GM12878 (cell line): ENCODE data around the gene OVCA2. TPM values are rescaled to one million over a fixed set of nuclear protein-coding genes. Genes with fewer than 3 reads are reported as not detected.

Experiments
- ATAC-seq: fragments of 200-7000 bp; cut with Tn5 transposase; 3 replicates; pipeline ENCODE4 v1.9.1; 2020; ENCODE audit warnings: mild to moderate bottlenecking, moderate library complexity
- BruUV-seq: library from RNA; stranded (reverse); fragments of 400-500 nt; replicated peaks from 2 replicates; lab custom pipeline; 2021; lab: Mats Ljungman, UMichigan
- CTCF ChIA-PET: fragments of 300-600 bp; sonication (Branson Sonifier 250); formaldehyde crosslinking; extraction: SDS; loops from one replicate; lab custom pipeline; 2021; ENCODE audit warnings: inconsistent platforms; lab: Yijun Ruan, JAX
- POLR2A ChIA-PET: fragments of 350-600 bp; formaldehyde crosslinking; extraction: SDS; loops from one replicate; lab custom pipeline; 2021; ENCODE audit warnings: inconsistent platforms; lab: Charles Lee
- RAD21 ChIA-PET: fragments of 300-600 bp; sonication (Branson Sonifier 250); formaldehyde crosslinking; loops from one replicate; lab custom pipeline; 2023; ENCODE audit warnings: antibody characterized with exemption; ENCODE audit not compliant: unreplicated experiment; lab: Charles Lee
- SMC1A ChIA-PET: fragments of 300-600 bp; sonication (Branson Sonifier 250); formaldehyde crosslinking; loops from one replicate; lab custom pipeline; 2023; ENCODE audit not compliant: unreplicated experiment, uncharacterized antibody; lab: Charles Lee
- DNase-seq: peaks from one replicate; pipeline ENCODE4 v3.0.0-alpha.2; 2011; ENCODE audit warnings: low read depth, low spot score
- FAIRE-seq: peaks from 3 replicates; lab custom pipeline; 2011; peaks lifted over from hg19 to GRCh38; lab: Jason Lieb, UNC
- H2AFZ ChIP-seq: 2 replicates; pipeline ENCODE4 v1.6.0; 2011; ENCODE audit warnings: low read depth, low read length, control low read depth; ENCODE audit not compliant: control insufficient read depth
- H3K27ac ChIP-seq: 2 replicates; pipeline ENCODE4 v1.5.1; 2011; ENCODE audit warnings: control low read depth; ENCODE audit not compliant: control insufficient read depth, insufficient read depth
- H3K27me3 ChIP-seq, 2 experiments: replicated peaks in 1 of 2; 2 replicates each; pipeline versions ENCODE4 v1.6.0 to v1.6.1; 2011; ENCODE audit warnings: low read length in 1 of 2; ENCODE audit not compliant: control insufficient read depth in 2 of 2, insufficient read depth in 2 of 2
- H3K36me3 ChIP-seq, 2 experiments: 2 replicates each; pipeline ENCODE4 v1.5.1; 2011; ENCODE audit warnings: low read length in 1 of 2; ENCODE audit not compliant: control insufficient read depth in 2 of 2, insufficient read depth in 2 of 2
- H3K4me1 ChIP-seq: 2 replicates; pipeline ENCODE4 v1.6.1; 2011; ENCODE audit warnings: mild to moderate bottlenecking, low read length, moderate library complexity, mixed read lengths; ENCODE audit not compliant: control insufficient read depth, insufficient read depth
- H3K4me2 ChIP-seq: 2 replicates; pipeline ENCODE4 v1.6.0; 2011; ENCODE audit warnings: control low read depth; ENCODE audit not compliant: control insufficient read depth, insufficient read depth
- H3K4me3 ChIP-seq: fragments of 200-600 bp; sonication (generic); 2 replicates; pipeline ENCODE4 v1.5.1; 2016
- H3K79me2 ChIP-seq: 2 replicates; pipeline ENCODE4 v1.6.0; 2011; ENCODE audit warnings: low read length; ENCODE audit not compliant: control insufficient read depth, insufficient read depth
- H3K9ac ChIP-seq: 2 replicates; pipeline ENCODE4 v1.8.0; 2011; ENCODE audit warnings: low read length, control low read depth, mixed read lengths; ENCODE audit not compliant: control insufficient read depth, insufficient read depth
- H3K9me3 ChIP-seq: replicated peaks from 3 replicates; pipeline ENCODE4 v1.5.1; 2011; ENCODE audit warnings: mild to moderate bottlenecking, low read length; ENCODE audit not compliant: control insufficient read depth, insufficient read depth
- H4K20me1 ChIP-seq: 2 replicates; pipeline ENCODE4 v1.6.0; 2011; ENCODE audit not compliant: control insufficient read depth, insufficient read depth
- BHLHE40 ChIP-seq, 2 experiments: fragments of 450-650 bp in 1 of 2; IDR thresholded peaks; 2 replicates each; pipeline ENCODE4 v1.6.1; 2011 to 2017; ENCODE audit warnings: low read depth in 2 of 2, borderline replicate concordance in 1 of 2, improper control_type of control experiment in 1 of 2, low read length in 1 of 2, mild to moderate bottlenecking in 1 of 2
- DPF2 ChIP-seq: fragments of 450-650 bp; IDR thresholded peaks from 2 replicates; pipeline ENCODE4 v1.6.1; 2017; ENCODE audit warnings: mild to moderate bottlenecking
- ETV6 ChIP-seq, 2 experiments: fragments of 450-650 bp in 1 of 2; IDR thresholded peaks in 1 of 2; conservative IDR thresholded peaks in 1 of 2; 2 replicates each; pipeline ENCODE4 v1.6.1; 2014; ENCODE audit warnings: antibody characterized with exemption in 1 of 2, borderline replicate concordance in 1 of 2, low read depth in 1 of 2, mild to moderate bottlenecking in 1 of 2, moderate library complexity in 1 of 2
- HDGF ChIP-seq: fragments of 450-650 bp; IDR thresholded peaks from 2 replicates; pipeline ENCODE4 v1.6.1; 2016; ENCODE audit warnings: antibody characterized with exemption
- KDM1A ChIP-seq: fragments of 200-600 bp; sonication (generic); IDR thresholded peaks from 2 replicates; pipeline ENCODE4 v1.6.1; 2016; ENCODE audit warnings: borderline replicate concordance
- NFXL1 ChIP-seq: fragments of 450-650 bp; IDR thresholded peaks from 2 replicates; pipeline ENCODE4 v1.6.1; 2017; ENCODE audit warnings: antibody characterized with exemption, mild to moderate bottlenecking, borderline replicate concordance
- NR2C2 ChIP-seq: IDR thresholded peaks from 2 replicates; pipeline ENCODE4 v1.6.1; 2011; ENCODE audit warnings: borderline replicate concordance, low read depth; ENCODE audit not compliant: control insufficient read depth, insufficient read length
- NRF1 ChIP-seq: conservative IDR thresholded peaks from 2 replicates; pipeline ENCODE4 v1.6.1; 2011; ENCODE audit warnings: mild to moderate bottlenecking, low read depth, low read length, improper control_type of control experiment
- PAX8 ChIP-seq: fragments of 450-650 bp; IDR thresholded peaks from 2 replicates; pipeline ENCODE4 v1.6.1; 2017; ENCODE audit warnings: mild to moderate bottlenecking, moderate library complexity
- PML ChIP-seq: IDR thresholded peaks from 2 replicates; pipeline ENCODE4 v1.6.1; 2012; ENCODE audit warnings: low read length, inconsistent platforms
- TARDBP ChIP-seq: IDR thresholded peaks from 2 replicates; pipeline ENCODE4 v1.6.1; 2016; ENCODE audit warnings: borderline replicate concordance
- TCF12 ChIP-seq: IDR thresholded peaks from 2 replicates; pipeline ENCODE4 v1.6.1; 2011; ENCODE audit warnings: low read depth, mild to moderate bottlenecking, low read length
- YBX1 ChIP-seq: fragments of 450-650 bp; IDR thresholded peaks from 2 replicates; pipeline ENCODE4 v1.6.1; 2016; ENCODE audit warnings: antibody characterized with exemption
- ZNF622 ChIP-seq: fragments of 450-650 bp; IDR thresholded peaks from 2 replicates; pipeline ENCODE4 v1.6.1; 2017; ENCODE audit warnings: mild to moderate bottlenecking, inconsistent platforms
- ZZZ3 ChIP-seq: IDR thresholded peaks from 2 replicates; pipeline ENCODE4 v1.6.1; 2011; ENCODE audit warnings: low read depth; ENCODE audit not compliant: control insufficient read depth, insufficient read length
- WGBS: methylation state at CpG from one replicate; pipeline ENCODE4 v1.1.6; 2016; ENCODE audit warnings: low lambda C conversion rate; ENCODE audit not compliant: insufficient replicate concordance, insufficient coverage; ENCODE audit errors: missing lambda C conversion rate; 5-methylcytosine and 5-hydroxymethylcytosine counted together
- in situ Hi-C: fragments of 300-500 bp; cut with MboI; formaldehyde crosslinking; loops from 9 replicates; pipeline ENCODE4 v1.14.3; 2018; ENCODE audit warnings: mixed read lengths
- intact Hi-C: fragments of 100-400 bp; cut with micrococcal nuclease; formaldehyde crosslinking; loops from one replicate; pipeline ENCODE4 v1.14.2; 2022; ENCODE audit not compliant: unreplicated experiment
- polyA plus RNA-seq, 11 experiments: library from polyadenylated mRNA; depleted of rRNA in 4 of 11; unstranded in 6 of 11; stranded (reverse) in 5 of 11; fragments of >200 nt; fragmentation: Nextera tagmentation in 4 of 11; fragmentation: Illumina TruSeq in 1 of 11; extraction: Ambion mirVana in 4 of 11; extraction: Trizol in 1 of 11; gene quantifications; 1 replicate in 1 of 11; 2 replicates in 10 of 11; pipeline versions ENCODE4 v1.2.1 to v1.2.3, GENCODE V29; 2011 to 2016; ENCODE audit warnings: inconsistent platforms in 2 of 11, missing spikeins in 2 of 11, low read depth in 1 of 11
- total RNA-seq, 4 experiments: library from RNA; depleted of rRNA in 3 of 4; stranded (reverse); fragments of >200 nt in 3 of 4; fragmentation: Illumina TruSeq in 1 of 4; extraction: Trizol in 1 of 4; gene quantifications; 2 replicates each; pipeline versions ENCODE4 v1.2.1 to v1.2.3, GENCODE V29; 2013 to 2021
- TF ChIP-seq, protein P1 (sequence below): IDR thresholded peaks from 2 replicates; pipeline ENCODE4 v1.6.1; 2012; ENCODE audit warnings: improper control_type of control experiment, low read depth, low read length; ENCODE audit not compliant: insufficient replicate concordance
- TF ChIP-seq, protein P2 (sequence below): fragments of 450-650 bp; IDR thresholded peaks from 2 replicates; pipeline ENCODE4 v1.6.1; 2017; ENCODE audit warnings: mild to moderate bottlenecking, moderate library complexity

Gene OVCA2
- total and polyA plus RNA-seq, 10 of the 15 experiments (the other 5 are each of a cell fraction or from before 2014, with no cell fraction given) = 6.1 to 75.3 (median 40.7) TPM

DNA sequence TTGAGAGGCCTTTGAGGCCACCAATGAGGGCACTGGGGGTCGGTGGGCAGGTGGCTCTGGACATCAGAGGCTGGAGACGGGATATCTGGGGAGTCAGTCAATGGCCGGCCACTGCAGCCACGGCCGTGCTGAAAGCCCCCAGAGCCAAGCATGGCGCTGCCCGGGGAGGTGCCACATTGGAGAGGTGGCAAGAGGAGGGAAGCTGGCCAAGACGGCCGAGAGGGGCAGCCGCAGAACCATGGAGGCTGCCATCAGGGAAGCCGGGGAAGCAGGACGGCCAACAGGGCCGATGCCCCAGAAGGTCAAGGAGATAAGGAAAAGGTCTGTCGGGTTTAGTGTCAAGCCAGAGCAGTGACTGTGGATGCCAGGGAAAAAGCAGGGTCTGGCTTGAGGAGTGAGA lies 26.5 kb upstream of the OVCA2 start:
- in situ Hi-C loops = loop anchor here (25.0 kb wide), 1 partner anchor 103 kb away; no protein-coding TSS in a partner anchor
- CTCF ChIA-PET = interaction anchor here (1.0 kb wide), 1 partner anchor 294 kb away, joined by 4 read pairs; no protein-coding TSS in a partner anchor
- no peaks in the 10 kb centered on the region for H3K36me3 ChIP-seq
- H4K20me1 ChIP-seq = no peaks in the 10 kb centered on the region
- intact Hi-C loops = no loop called here
- peaks cover 10% of the 10 kb centered on the region for H3K4me1 ChIP-seq
- no peaks in the 10 kb centered on the region for H3K79me2 ChIP-seq
- SMC1A ChIA-PET = no interaction called here
- H3K4me3 ChIP-seq = no peak overlapping the region
- POLR2A ChIA-PET = interaction anchor here (0.6 kb wide), 1 partner anchor 299 kb away, joined by 5 read pairs; no protein-coding TSS in a partner anchor
- no peak overlapping the region for H2AFZ ChIP-seq
- no peak for DNase-seq
- H3K4me2 ChIP-seq = no peak overlapping the region
- ATAC-seq = no peak
- no peak for FAIRE-seq
- peaks cover 1 to 5% of the 10 kb centered on the region in 2 experiments; a peak in 3 of 4 replicates for H3K27me3 ChIP-seq
- no peak overlapping the region for H3K27ac ChIP-seq
- H3K9me3 ChIP-seq = no peaks in the 10 kb centered on the region; the same call in 2 of the 3 replicates
- BruUV-seq = no TSS peak
- WGBS = 58% methylated on average over 14 of the region's 14 CpGs
- RAD21 ChIA-PET = no interaction called here
- no peak overlapping the region for H3K9ac ChIP-seq
- TF ChIP-seq KDM1A (no peak), ZZZ3 (no peak), YBX1 (no peak), NRF1 (no peak), DPF2 (no peak), NR2C2 (no peak), BHLHE40 (IDR thresholded peaks at IDR 0.05; ENCODE audit: borderline replicate concordance in 1 of 2, low read depth in 2 of 2, low read length in 1 of 2) (no peak), HDGF (no peak), ZNF622 (no peak), PML (no peak), ETV6 (conservative IDR thresholded peaks at IDR 0.05 in 1 of 2, IDR thresholded peaks at IDR 0.05 in 1 of 2; ENCODE audit: borderline replicate concordance in 1 of 2, low read depth in 1 of 2) (no peak), TARDBP (no peak), NFXL1 (no peak), PAX8 (no peak), TCF12 (no peak)
- TF ChIP-seq, protein P1, sequence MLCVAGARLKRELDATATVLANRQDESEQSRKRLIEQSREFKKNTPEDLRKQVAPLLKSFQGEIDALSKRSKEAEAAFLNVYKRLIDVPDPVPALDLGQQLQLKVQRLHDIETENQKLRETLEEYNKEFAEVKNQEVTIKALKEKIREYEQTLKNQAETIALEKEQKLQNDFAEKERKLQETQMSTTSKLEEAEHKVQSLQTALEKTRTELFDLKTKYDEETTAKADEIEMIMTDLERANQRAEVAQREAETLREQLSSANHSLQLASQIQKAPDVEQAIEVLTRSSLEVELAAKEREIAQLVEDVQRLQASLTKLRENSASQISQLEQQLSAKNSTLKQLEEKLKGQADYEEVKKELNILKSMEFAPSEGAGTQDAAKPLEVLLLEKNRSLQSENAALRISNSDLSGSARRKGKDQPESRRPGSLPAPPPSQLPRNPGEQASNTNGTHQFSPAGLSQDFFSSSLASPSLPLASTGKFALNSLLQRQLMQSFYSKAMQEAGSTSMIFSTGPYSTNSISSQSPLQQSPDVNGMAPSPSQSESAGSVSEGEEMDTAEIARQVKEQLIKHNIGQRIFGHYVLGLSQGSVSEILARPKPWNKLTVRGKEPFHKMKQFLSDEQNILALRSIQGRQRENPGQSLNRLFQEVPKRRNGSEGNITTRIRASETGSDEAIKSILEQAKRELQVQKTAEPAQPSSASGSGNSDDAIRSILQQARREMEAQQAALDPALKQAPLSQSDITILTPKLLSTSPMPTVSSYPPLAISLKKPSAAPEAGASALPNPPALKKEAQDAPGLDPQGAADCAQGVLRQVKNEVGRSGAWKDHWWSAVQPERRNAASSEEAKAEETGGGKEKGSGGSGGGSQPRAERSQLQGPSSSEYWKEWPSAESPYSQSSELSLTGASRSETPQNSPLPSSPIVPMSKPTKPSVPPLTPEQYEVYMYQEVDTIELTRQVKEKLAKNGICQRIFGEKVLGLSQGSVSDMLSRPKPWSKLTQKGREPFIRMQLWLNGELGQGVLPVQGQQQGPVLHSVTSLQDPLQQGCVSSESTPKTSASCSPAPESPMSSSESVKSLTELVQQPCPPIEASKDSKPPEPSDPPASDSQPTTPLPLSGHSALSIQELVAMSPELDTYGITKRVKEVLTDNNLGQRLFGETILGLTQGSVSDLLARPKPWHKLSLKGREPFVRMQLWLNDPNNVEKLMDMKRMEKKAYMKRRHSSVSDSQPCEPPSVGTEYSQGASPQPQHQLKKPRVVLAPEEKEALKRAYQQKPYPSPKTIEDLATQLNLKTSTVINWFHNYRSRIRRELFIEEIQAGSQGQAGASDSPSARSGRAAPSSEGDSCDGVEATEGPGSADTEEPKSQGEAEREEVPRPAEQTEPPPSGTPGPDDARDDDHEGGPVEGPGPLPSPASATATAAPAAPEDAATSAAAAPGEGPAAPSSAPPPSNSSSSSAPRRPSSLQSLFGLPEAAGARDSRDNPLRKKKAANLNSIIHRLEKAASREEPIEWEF = no peak
- TF ChIP-seq, protein P2, sequence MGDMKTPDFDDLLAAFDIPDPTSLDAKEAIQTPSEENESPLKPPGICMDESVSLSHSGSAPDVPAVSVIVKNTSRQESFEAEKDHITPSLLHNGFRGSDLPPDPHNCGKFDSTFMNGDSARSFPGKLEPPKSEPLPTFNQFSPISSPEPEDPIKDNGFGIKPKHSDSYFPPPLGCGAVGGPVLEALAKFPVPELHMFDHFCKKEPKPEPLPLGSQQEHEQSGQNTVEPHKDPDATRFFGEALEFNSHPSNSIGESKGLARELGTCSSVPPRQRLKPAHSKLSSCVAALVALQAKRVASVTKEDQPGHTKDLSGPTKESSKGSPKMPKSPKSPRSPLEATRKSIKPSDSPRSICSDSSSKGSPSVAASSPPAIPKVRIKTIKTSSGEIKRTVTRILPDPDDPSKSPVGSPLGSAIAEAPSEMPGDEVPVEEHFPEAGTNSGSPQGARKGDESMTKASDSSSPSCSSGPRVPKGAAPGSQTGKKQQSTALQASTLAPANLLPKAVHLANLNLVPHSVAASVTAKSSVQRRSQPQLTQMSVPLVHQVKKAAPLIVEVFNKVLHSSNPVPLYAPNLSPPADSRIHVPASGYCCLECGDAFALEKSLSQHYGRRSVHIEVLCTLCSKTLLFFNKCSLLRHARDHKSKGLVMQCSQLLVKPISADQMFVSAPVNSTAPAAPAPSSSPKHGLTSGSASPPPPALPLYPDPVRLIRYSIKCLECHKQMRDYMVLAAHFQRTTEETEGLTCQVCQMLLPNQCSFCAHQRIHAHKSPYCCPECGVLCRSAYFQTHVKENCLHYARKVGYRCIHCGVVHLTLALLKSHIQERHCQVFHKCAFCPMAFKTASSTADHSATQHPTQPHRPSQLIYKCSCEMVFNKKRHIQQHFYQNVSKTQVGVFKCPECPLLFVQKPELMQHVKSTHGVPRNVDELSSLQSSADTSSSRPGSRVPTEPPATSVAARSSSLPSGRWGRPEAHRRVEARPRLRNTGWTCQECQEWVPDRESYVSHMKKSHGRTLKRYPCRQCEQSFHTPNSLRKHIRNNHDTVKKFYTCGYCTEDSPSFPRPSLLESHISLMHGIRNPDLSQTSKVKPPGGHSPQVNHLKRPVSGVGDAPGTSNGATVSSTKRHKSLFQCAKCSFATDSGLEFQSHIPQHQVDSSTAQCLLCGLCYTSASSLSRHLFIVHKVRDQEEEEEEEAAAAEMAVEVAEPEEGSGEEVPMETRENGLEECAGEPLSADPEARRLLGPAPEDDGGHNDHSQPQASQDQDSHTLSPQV = no peak
